Esophagus squamous epithelium (tissue), 5 donors: Measurements from ENCODE around the gene KCTD11. TPM values are rescaled to one million over a fixed set of nuclear protein-coding genes. Genes with fewer than 3 reads are reported as not detected.

Experiments used
- DNase-seq: peaks from one replicate; lab custom pipeline; 2025; lab: John Stamatoyannopoulos, UW
- H3K27ac ChIP-seq, 4 donors: fragments of 200-600 bp; sonication (generic); one replicate each; pipeline ENCODE4 v1.5.1; 2016 to 2019; ENCODE audit warnings: mild to moderate bottlenecking in 1 of 4
- H3K27me3 ChIP-seq, 4 donors: fragments of 200-600 bp; sonication (generic); 1 replicate in 3 of 4; 2 replicates in 1 of 4; pipeline versions ENCODE4 v1.5.1 to v1.6.0; 2017 to 2021; ENCODE audit warnings: antibody characterized with exemption in 1 of 4
- H3K36me3 ChIP-seq, 3 donors: fragments of 200-600 bp; sonication (generic); one replicate each; pipeline ENCODE4 v1.5.1; 2016 to 2019
- H3K4me1 ChIP-seq, 3 donors: fragments of 200-600 bp; sonication (generic); one replicate each; pipeline ENCODE4 v1.5.1; 2017 to 2019
- H3K4me3 ChIP-seq, 4 donors: fragments of 200-600 bp; sonication (generic); 1 replicate in 3 of 4; 2 replicates in 1 of 4; pipeline ENCODE4 v1.5.1; 2016 to 2019; ENCODE audit warnings: mild to moderate bottlenecking in 2 of 4, moderate library complexity in 1 of 4
- H3K9me3 ChIP-seq, 3 donors: fragments of 200-600 bp; sonication (generic); one replicate each; pipeline ENCODE4 v1.5.1; 2016 to 2019
- POLR2A ChIP-seq, 4 donors: fragments of 450-650 bp; IDR thresholded peaks; one replicate each; pipeline ENCODE4 v1.6.1; 2017; ENCODE audit warnings: antibody characterized with exemption in 4 of 4, mild to moderate bottlenecking in 4 of 4, moderate library complexity in 3 of 4
- WGBS, 2 donors: methylation state at CpG; one replicate each; pipeline ENCODE4 v1.1.5; 2018; 5-methylcytosine and 5-hydroxymethylcytosine counted together
- intact Hi-C: fragments of 100-400 bp; cut with DNase I; formaldehyde crosslinking; loops from one replicate; pipeline ENCODE4 v1.15.0; 2022
- total RNA-seq, 4 donors: library from RNA; depleted of rRNA; stranded (reverse); fragments of >200 nt; gene quantifications; one replicate each; pipeline ENCODE4 v1.1.0, GENCODE V29; 2016
- TF ChIP-seq, protein P1 (sequence below), 6 experiments: fragments of 450-650 bp in 4 of 6; fragments of 200-600 bp in 2 of 6; sonication (generic) in 2 of 6; IDR thresholded peaks; one replicate each; pipeline ENCODE4 v1.5.1; 2016 to 2019; ENCODE audit warnings: antibody characterized with exemption in 6 of 6, mild to moderate bottlenecking in 4 of 6, moderate library complexity in 4 of 6
- donor health status: DM: yes; HTN: yes; CAD: no.

Gene KCTD11
- total RNA-seq, 4 donors from 2014 or later = 12.6 to 26.6 (median 22.1) TPM

DNA sequence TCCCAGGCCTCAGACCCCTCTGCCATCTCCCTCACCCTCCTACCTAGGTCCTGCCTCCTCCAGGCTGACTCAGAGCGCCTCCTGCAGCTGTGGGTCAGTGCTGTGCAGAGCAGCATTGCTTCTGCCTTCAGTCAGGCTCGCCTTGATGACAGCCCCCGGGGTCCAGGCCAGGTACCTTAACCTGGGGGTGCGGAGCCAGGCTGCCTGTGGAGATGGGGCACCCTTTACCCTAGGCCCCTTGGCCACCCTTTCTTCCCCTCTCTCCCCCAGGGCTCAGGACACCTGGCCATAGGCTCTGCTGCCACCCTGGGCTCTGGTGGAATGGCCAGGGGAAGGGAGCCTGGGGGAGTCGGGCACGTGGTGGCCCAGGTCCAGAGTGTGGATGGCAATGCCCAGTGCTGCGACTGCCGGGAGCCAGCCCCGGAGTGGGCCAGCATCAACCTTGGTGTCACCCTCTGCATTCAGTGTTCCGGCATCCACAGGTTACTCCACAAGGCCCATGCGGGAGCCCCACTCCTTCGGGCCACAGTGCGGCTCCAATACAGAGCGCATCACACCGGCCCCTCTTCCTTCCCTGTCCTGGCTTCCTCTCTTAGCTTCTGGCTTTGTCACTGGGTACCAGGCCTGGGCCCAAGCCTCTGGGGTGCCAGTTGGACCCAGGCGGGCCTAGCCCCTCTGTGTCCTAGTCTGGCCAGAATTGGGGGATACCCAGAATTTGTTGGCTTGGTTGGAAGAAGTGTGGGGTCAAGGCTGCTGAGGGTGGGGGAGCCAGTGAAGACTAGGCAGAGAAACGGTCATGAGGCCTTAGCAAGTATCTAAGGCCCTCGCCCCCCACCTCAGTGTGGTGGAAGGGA lies 5.0 kb upstream of the KCTD11 start:
- Histone ChIP-seq H3K9me3 (no peaks in the 10 kb centered on the region), H3K4me3 (no peak overlapping the region), H3K36me3 (no peaks in the 10 kb centered on the region), H3K4me1 (peaks cover 17 to 26% (median 19%) of the 10 kb centered on the region in 3 donors), H3K27ac (no peak overlapping the region), H3K27me3 (peaks cover 0 to 20% (median 3%) of the 10 kb centered on the region in 4 donors)
- WGBS, 2 donors = 52 to 71% methylated on average over 9 to 11 of the region's 18 CpGs
- intact Hi-C loops = no loop called here
- DNase-seq = no peak
- no peak for TF ChIP-seq POLR2A (IDR thresholded peaks at IDR 0.05)
- TF ChIP-seq, protein P1, sequence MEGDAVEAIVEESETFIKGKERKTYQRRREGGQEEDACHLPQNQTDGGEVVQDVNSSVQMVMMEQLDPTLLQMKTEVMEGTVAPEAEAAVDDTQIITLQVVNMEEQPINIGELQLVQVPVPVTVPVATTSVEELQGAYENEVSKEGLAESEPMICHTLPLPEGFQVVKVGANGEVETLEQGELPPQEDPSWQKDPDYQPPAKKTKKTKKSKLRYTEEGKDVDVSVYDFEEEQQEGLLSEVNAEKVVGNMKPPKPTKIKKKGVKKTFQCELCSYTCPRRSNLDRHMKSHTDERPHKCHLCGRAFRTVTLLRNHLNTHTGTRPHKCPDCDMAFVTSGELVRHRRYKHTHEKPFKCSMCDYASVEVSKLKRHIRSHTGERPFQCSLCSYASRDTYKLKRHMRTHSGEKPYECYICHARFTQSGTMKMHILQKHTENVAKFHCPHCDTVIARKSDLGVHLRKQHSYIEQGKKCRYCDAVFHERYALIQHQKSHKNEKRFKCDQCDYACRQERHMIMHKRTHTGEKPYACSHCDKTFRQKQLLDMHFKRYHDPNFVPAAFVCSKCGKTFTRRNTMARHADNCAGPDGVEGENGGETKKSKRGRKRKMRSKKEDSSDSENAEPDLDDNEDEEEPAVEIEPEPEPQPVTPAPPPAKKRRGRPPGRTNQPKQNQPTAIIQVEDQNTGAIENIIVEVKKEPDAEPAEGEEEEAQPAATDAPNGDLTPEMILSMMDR (IDR thresholded peaks at IDR 0.05) = no peak

DNA sequence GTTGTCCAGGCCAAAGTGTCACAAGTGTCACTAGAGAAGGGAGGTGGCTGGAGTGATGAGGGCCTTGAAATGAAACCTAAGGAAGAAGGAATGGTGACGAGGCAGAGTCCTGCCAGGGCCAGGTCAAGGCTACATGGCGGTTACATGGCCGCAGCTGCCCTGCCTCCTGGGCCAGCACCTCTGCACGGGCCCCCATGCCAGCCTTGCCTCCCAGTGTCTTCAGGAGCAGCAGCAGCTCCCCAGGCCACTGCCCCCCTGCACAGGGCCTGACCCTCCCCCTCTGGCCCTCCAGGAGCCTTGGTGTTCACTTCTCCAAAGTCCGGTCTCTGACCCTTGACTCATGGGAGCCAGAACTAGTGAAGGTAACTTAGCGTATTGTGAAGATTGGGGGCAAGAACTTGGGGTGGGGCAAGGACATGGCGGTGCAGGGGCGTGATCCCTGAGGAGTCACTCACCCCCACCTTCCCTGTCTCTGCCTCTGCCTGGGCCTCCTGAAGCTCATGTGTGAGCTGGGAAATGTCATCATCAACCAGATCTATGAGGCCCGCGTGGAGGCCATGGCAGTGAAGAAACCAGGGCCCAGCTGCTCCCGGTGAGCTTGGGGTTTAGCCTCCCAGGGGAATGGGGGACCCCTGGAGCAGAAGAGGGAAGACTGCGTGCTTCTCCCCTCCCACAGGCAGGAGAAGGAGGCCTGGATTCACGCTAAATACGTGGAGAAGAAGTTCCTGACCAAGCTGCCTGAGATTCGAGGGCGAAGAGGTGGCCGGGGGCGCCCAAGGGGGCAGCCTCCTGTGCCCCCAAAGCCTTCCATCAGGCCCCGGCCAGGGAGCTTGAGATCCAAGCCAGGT lies 4.1 kb upstream of the KCTD11 start:
- intact Hi-C loops = no loop called here
- WGBS, 2 donors = 59 to 65% methylated on average over 2 to 9 of the region's 19 CpGs
- DNase-seq = no peak

DNA sequence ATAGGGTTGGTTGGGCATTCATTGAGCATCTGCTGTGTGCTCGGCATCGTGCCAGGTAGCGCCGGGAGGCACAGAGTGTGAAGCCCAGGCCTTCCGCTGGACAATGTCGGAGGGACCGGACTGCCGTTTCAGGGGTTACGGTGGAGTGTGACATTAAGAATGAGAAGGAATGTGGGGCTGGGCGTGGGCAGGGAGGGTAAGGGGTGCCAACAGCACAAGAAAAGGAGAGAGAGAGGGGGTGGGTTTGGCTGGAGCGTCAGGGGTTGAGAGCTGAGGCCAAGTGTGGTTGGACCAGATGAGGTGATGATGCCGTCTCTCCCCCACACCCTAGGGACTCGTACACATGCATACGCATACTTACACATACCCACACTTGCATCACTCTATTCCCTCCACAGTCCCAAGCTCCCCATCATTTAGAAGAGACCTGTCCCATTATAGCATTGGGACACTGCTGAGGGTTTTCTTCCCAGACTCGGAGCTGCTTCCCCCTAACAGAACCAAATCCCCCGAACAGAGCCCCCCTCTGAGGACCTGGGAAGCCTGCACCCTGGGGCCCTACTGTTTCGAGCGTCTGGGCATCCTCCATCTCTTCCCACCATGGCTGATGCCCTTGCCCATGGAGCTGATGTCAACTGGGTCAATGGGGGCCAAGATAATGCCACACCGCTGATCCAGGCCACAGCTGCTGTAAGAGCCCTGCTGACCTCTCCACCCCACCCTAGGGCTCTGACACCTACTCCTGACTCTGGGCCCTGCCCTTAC lies 3.3 kb upstream of the KCTD11 start:
- DNase-seq = no peak
- H3K27ac ChIP-seq = no peak overlapping the region
- intact Hi-C loops = no loop called here
- peaks cover 29 to 42% (median 34%) of the 10 kb centered on the region in 3 donors for H3K4me1 ChIP-seq
- no peaks in the 10 kb centered on the region for H3K9me3 ChIP-seq
- no peak for TF ChIP-seq POLR2A (IDR thresholded peaks at IDR 0.05)
- TF ChIP-seq, protein P1 (IDR thresholded peaks at IDR 0.05) = no peak
- H3K4me3 ChIP-seq = no peak overlapping the region
- 64 to 76% methylated on average over 12 to 17 of the region's 19 CpGs for WGBS, 2 donors
- peaks cover 0 to 5% (median 2%) of the 10 kb centered on the region in 4 donors for H3K27me3 ChIP-seq
- H3K36me3 ChIP-seq = no peaks in the 10 kb centered on the region

More for the DNA sequence above, 4.1 kb upstream of the KCTD11 start:
- no peak overlapping the region for H3K4me3 ChIP-seq
- TF ChIP-seq POLR2A (IDR thresholded peaks at IDR 0.05) = no peak
- TF ChIP-seq, protein P1 (IDR thresholded peaks at IDR 0.05) = no peak
- H3K36me3 ChIP-seq = no peaks in the 10 kb centered on the region
- peaks cover 21 to 34% (median 26%) of the 10 kb centered on the region in 3 donors for H3K4me1 ChIP-seq
- H3K27ac ChIP-seq = no peak overlapping the region
- peaks cover 0 to 12% (median 3%) of the 10 kb centered on the region in 4 donors for H3K27me3 ChIP-seq
- no peaks in the 10 kb centered on the region for H3K9me3 ChIP-seq

DNA sequence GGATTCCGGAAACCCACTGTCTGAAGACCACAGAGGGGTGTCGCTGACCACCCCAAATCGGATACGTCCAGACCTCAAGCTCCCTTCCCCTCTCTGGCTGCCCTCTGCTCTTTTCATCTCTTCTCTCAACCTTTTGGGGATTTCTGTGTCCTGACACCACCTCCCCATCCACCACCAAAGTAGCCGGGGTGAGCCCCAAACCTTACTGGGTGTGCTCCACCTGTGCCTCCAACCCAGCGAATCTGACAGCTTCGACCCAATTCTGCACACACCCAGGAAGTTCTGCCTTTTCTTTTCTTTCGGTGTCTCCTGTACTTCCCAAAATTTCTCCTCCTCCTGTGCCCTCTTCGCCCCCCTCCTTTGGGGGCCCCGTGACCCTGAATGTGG lies 534 bp downstream of the KCTD11 start:
- Histone ChIP-seq H3K9me3 (no peaks in the 10 kb centered on the region), H3K27ac (peak overlapping the region; percentile 98 to 100 (median 98)), H3K36me3 (no peaks in the 10 kb centered on the region), H3K27me3 (no peaks in the 10 kb centered on the region), H3K4me3 (peak overlapping the region; percentile 80 to 89 (median 87)), H3K4me1 (peaks cover 48 to 77% (median 54%) of the 10 kb centered on the region in 3 donors)
- intact Hi-C loops = no loop called here
- no peak for DNase-seq
- TF ChIP-seq POLR2A (IDR thresholded peaks at IDR 0.05) = no peak
- TF ChIP-seq, protein P1 (IDR thresholded peaks at IDR 0.05) = peak in 2 of 6 experiments; percentile 44 to 53
- WGBS, 2 donors = 14 to 27% methylated on average over 10 of the region's 10 CpGs
